ENCODE results near the gene GOLGA6L2.

- TF ChIP-seq POLR2A (IDR thresholded peaks at IDR 0.05): no peak
- TF ChIP-seq, protein P1, sequence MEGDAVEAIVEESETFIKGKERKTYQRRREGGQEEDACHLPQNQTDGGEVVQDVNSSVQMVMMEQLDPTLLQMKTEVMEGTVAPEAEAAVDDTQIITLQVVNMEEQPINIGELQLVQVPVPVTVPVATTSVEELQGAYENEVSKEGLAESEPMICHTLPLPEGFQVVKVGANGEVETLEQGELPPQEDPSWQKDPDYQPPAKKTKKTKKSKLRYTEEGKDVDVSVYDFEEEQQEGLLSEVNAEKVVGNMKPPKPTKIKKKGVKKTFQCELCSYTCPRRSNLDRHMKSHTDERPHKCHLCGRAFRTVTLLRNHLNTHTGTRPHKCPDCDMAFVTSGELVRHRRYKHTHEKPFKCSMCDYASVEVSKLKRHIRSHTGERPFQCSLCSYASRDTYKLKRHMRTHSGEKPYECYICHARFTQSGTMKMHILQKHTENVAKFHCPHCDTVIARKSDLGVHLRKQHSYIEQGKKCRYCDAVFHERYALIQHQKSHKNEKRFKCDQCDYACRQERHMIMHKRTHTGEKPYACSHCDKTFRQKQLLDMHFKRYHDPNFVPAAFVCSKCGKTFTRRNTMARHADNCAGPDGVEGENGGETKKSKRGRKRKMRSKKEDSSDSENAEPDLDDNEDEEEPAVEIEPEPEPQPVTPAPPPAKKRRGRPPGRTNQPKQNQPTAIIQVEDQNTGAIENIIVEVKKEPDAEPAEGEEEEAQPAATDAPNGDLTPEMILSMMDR (IDR thresholded peaks at IDR 0.05): no peak
Observed at GRCh38 chr15:23416349-23417276, 30.4 kb downstream of the GOLGA6L2 start.
